Nucleus accumbens (tissue), 56 donors: ENCODE data around the gene ACOT9.
"Not testable (repeated sequence)": the region's sequence is repeated elsewhere in the genome, so short reads cannot be mapped to it uniquely, and the experiment has no call there.

ENCODE experiments used
- DNase-seq, 56 donors: peaks; one replicate each; lab custom pipeline; 2025; lab: John Stamatoyannopoulos, UW

The ACOT9 gene

DNA sequence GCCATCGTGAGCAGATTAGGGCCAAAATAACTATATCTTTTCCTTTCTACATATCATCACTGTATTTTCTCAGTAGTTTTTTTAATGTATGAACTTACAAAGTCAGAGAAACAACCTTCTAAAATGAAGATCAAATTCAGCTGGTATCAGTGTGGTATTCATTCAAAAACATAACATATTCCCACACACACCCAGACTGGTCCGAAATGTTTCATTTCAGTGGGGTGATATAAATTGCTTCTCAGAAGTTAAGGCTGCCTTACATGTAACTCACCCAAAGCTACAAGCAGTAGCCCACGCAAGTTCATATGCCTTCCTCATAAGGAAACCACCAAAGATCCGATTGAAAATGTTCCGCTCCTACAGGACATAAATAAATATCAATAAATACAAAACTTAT lies 37.8 kb downstream of the ACOT9 start:
- no peak for DNase-seq

DNA sequence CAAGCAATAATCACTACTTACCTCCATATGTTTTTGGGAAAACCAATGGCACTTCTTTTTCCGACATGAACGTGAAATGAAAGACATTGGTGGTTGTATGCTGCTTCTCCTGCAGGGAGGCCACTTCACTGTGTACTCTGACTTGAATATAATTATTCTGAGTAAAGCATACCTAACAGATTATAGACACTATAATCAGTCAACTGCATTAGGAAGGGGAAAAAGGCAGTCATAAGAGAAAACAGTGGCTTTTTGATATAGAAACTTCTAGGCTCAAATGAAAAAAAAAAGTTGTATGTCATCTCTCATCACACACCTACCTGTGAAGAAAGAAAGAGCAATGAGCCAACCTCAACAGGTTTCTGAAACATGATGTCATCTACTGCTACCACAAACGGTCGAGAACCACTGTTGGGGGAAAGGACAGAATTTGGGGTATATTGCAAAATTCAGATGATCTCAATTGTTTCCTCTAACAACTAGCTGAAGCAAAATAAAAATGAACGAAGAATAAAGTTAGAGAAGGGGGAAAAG lies 38.3 kb downstream of the ACOT9 start:
- no peak for DNase-seq

DNA sequence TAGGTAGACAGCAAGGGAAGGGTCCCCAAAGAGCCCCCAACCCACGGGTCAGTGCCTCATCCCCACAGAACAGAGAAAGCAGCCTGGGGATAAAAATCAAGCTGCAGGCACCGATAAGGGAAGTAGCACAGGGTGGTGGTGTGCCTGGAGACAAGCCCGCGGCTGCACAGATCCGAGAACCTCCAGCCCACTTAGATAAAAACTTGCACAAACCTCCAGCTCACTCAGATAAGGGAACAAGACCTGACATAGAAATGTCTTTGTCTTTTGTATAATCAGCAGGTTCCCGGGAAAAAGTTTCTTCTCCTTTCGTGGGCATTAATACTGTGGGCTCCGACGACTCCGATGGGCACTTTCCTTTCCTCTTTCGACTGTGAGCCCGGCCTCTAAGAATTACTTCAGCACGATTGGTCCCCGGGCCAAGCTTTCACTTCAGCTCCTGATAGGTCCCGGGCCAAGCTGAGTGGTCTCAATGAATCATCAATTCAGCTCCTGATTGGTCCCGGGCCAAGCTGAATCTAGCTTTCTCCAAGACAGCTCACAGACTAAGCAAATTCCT lies 43.4 kb downstream of the ACOT9 start:
- peak in 10 of 56 donors; percentile 0 to 10 (median 4) for DNase-seq

DNA sequence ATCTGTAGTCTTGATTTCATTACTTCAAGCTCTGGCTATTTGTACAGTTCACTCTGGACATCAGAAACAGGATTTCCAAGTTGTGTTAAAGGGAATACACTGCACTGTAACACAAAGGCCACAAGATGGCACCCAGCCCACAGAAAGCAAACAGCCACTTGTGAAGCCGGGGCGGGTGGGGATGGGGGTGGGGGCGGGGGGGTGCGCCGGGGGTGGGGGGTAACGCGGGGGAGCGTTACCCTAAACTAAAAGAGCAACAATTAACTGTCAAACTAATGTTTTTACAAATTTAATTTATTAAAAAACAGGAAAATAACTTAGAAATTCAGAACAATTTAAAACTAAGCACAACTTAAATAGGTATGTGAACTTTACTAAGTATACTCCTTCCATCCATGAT lies 48.5 kb downstream of the ACOT9 start:
- DNase-seq, result peak in 39 of 56 donors; percentile 0 to 61 (median 6)

DNA sequence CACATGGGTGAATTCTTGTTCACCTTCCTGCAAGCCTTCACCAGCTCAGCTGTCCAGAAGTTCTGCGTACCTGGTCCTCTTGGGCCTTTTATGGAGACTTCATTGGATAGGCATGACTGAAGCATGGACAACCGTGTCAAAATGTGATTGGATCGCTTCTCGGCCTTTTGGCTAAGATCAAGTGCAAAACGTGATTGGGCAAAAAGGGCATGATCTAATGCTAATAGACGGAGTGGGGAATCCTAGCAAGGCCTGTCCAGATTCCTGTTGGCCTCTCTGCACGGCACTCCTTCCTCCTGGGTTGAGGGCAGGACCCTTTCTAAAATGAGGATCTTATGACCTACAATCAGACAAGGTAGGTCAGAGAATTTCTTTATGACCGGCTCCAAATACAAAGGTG lies 50.9 kb downstream of the ACOT9 start:
- DNase-seq, result no peak

DNA sequence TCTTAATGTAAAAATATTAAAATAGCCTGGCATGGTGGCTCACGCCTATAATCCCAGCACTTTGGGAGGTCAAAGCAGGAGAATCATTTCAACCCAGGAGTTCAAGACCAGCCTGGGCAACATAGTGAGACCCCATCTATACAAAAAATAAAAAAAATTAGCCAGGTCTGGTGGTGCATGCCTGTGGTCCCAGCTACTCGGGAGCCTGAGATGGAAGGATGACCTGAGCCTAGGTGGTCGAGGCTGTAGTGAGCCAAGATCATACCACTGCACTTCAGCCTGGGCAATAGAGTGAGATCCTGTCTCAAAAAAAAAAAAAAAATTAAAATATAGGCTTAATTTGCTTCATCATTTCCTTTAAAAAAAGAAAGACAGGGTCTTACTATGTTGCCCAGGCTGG lies 66.6 kb downstream of the ACOT9 start:
- not testable (repeated sequence) for DNase-seq

DNA sequence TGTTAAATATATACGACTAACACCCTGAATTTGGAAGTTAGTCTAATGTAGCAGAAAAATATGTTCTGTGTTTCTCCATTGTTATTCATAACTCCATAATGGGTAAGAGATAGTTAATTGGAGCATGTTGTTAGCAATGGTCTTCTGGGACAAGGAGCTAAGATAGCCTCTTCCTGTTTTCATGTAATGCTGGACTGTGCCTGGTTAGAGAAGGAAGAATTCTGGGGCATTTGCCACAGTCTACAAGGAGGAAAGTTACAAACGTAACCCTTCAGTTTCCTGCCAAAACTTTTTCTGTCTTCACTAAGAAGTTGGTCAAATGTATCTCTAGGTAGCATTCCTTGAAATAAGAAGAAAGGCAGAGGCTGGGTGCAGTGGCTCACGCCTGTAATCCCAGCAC lies 70.0 kb downstream of the ACOT9 start:
- DNase-seq, result no peak

DNA sequence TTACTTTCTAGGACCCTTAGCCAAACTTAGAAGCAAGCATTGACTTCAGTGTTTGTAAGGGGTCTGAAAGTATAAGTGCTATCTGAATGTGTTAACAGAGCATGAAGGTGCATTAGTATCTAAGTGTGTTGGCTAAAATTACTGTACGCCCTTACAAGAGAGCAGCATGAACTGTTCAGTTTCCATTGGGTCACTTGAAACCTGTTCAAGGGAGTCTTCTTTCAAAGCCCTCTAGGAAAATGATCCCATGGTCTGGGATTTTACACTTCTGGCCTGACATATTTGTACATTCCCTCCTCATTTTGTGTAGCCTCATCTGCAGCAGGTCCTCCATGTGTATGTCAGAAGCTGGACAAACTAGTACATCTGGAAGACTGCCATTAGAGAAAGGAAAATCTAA lies 72.5 kb downstream of the ACOT9 start:
- DNase-seq, result no peak

DNA sequence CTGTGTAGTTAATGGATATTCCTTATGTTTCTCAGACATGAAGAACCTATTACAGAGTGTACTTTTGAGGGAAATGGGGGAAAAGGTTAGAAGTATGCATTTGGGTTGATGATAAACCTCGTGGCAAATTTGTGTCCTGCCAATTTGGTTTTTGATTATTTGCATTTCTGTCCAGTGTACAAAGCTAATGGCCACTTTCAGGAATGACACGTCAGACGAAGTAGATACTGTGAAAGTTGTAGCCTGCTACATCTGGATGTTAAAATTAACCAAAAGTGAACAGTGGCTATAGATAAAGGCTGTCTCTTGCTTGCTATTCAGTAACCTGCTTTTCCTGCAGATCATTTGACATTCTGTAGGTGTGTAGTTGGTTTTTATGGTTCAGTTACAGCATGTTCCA lies 74.7 kb downstream of the ACOT9 start:
- DNase-seq, result no peak

DNA sequence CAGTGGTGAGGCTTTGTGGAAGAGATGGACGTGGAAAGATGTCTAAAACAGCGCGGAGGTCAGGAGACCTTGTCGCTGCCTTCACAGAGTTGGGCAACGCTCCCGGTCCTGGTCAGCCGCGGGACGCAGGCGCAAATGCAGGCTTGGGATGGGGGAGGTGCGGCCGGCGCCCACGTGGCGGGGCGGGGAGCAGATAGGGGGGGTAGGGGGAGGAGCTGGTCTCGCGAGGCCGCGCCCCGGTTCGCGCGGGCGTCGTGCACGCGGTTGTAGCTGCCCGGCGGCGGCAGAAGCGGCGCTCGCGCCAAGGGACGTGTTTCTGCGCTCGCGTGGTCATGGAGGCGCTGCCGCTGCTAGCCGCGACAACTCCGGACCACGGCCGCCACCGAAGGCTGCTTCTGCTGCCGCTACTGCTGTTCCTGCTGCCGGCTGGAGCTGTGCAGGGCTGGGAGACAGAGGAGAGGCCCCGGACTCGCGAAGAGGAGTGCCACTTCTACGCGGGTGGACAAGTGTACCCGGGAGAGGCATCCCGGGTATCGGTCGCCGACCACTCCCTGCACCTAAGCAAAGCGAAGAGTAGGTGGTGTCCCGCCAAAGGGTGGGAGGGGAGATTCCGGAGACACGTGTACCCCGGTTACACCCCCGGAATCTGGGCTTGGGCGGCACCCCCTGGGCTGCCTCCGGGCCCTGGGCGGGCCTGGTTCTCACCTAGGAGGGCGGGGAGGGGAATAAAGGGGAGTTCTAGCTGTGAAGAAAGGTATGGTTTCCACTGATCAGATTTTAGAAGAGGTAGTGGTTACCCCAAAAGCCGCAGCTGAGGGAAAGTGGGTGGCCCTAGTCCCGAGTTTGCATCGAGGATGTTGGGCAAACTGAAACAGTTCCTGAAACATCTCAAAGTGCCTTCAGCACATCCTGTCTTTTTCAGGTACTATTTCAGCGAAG lies 75.6 kb downstream of the ACOT9 start, which contains the start of gene PRDX4:
TSS of gene PRDX4 (plus strand) at position 255 of the 939 bp plus-strand sequence. CDS start at position 333, 78 bp downstream.
- peak; percentile 15 to 89 (median 78) for DNase-seq

DNA sequence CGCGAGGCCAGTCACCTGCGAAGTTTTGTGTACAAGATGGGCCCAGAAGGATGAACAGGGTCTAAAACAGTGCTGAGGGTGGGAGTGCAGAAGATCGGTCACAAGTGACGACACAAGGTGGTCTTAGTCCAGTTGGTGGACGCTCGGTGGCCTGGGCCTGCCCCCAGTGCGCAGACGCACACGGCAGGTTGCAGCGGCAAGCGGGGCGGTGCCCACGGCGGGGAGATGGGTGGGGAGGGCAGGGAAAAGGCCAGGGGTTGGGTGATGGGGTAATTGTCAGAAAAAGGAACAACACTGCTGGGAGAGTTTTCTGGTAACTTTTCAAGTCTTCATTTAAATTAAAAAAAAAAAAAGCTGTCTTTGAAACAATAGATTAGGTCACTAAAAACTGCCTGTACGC lies 76.8 kb downstream of the ACOT9 start:
- no peak for DNase-seq

DNA sequence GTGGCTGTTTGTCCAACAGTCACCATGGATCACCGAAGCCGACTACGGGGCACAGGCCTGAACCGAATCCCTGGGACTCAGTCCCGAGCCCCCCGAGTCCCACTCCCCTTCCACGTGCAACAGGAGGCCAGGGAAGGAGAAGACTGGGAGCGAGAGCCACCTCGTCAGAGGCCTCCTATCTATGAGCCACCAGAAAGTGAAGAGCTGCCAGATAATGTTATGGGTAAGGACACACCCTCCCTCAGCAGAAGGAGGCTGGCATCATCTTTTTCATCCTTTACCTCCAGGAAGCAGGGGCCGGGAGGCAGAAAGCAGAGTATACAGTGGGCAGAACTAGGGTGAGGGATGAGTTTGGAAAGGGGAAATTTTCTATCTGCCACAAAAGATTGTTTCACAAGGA lies 78.6 kb downstream of the ACOT9 start:
- no peak for DNase-seq

DNA sequence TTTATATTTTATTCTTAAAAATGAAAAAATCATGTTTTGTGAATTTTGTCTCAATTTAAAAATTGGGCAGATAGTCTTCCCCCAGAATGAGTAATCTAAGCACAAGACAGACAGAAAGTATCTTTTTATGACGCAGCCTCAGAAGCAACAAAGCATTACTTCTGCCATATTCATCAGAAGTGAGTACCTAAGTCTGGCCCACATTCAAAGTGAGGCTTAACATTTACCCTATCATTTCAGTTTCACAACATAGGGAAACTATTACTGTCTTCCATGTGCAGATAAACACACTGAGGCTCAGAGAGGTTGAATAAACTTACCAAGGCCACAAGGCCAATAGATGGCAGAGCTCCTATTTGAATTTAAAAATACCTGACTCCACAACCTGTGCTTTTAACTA lies 80.2 kb downstream of the ACOT9 start:
- DNase-seq, result no peak

DNA sequence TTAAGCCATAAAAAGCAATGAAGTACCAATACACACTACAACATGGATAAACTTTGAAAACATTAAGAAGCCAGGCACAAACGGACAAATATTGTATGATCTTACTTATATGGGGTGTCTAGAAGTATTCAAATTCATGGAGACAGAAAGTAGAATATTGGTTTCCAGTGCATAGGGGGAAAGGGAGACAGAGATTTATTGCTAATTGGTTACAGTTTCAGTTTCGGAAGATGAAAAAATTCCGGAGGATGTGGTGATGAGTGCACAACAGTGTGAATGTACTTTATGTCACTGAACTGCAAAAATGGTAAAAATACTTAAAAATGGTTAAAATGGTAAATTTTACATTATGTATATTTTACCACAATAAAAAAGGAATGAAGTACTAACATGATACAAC lies 80.9 kb downstream of the ACOT9 start:
- DNase-seq, result no peak

DNA sequence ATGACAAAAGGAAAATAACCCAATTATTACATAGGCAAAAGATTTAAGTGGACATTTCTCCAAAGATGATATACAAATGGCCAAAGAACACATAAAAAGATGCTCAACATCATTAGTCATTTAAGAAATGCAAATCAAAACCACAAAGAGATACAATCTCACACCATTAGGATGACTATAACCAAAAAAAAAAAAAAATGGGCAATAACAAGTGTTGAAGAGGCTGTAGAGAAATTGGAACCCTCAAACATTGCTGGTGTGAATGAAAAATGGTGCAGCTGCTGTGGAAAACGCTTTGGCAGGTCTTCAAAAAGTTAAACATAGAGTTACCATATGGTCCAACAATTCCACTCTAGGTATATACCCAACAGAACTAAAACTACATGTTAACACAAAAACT lies 81.4 kb downstream of the ACOT9 start:
- no peak for DNase-seq

DNA sequence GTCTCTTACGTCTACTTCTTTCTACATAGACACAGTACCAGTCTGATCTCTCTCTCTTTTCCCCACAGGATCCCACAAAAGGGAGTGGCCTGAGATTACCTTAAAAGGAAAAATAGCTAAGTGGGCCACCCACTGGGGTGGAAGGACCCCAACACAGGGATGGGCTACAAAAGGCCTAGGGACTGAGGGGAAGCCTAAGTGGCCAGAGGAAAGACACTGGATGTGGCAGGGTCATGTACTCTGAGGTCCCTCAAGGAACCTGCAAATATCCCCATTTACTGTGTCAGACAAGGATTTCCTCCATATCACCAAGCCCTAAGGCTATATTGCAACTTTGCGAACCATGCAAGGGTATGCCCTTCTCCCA lies 82.3 kb downstream of the ACOT9 start:
- no peak for DNase-seq

DNA sequence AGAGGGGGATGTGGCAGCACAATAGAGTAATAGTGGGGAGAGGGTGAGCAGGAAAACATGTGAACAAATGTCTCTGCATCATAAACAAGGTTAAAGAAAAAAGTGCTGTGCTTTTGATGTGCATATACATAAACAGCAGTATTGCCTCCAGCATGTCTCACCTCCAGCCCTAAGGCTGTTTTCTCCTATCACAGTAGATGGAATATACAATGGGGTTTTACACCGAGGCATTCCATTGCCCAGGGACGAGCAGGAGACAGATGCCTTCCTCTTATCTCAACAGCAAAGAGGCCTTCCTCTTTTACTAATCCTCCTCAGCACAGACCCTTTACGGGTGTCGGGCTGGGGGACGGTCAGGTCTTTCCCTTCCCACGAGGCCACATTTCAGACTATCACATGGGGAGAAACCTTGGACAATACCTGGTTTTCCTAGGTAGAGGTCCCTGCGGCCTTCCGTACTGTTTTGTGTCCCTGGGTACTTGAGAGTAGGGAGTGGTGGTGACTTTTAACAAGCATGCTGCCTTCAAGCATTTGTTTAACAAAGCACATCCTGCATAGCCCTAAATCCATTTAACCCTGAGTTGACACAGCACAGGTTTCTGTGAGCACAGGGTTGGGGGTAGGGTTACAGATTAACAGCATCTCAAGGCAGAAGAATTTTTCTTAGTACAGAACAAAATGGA lies 82.9 kb downstream of the ACOT9 start:
- not testable (repeated sequence) for DNase-seq

DNA sequence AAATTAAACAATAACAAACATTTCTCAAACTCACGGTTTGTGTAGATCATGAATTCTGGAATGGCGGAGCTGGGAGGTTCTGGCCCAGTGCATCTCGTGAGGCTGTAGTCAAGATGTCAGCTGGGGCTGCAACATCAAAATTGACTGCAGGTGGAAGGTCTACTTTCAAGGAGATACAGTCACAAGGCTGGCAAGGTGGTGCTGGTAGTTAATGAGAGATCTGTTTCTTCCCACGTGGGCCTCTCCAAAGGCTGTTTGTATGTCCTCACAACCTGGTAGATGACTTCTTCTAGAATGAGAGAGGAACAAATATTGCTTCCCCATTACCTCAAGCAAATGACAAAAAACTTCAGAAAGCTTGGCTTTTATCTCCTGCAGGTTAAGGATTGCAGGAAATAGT lies 83.7 kb downstream of the ACOT9 start:
- no peak for DNase-seq

DNA sequence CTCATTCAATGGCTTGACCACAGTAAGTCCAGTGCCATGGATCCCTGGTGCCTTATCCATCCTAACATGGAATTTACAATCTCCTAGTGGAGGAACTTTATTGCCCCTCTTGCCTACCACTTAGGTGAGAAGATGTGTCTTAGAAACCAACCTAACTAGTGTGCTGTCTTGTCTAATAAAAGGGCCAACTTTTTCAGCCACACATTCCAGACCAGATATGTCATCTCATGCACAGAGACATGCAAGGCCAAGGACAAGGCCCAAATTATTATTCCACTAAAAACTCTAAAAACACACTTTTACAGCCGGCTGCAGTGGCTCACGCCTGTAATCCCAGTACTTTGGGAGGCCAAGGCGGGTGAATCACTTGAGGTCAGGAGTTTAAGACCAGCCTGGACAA lies 86.4 kb downstream of the ACOT9 start:
- no peak for DNase-seq

DNA sequence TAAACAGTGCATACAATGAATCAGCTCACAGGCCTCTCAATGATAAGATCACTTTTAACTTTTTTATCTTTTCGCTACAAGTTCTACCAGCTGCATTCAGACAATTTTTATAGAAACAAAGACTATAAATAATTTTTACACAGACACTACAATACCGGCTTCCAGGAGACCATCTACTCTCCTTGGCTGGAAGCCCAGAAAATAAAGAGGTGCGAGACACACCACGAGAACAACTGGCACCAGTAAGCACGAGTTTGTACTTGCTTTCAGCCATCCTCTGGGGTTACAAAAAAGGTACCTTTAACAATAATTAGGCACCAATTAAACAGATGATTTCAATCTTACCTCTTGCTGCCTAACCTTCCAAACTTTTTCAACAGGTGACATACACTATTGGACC lies 87.0 kb downstream of the ACOT9 start:
- no peak for DNase-seq
